ENCODE data around the gene CSMD2.

The CSMD2 gene

GRCh38 chr1:33670567-33670966 lies 494.5 kb downstream of the CSMD2 start:
- Mint-ChIP-seq H3K4me3 (no peak overlapping the region), H3K4me1 (no peaks in the 10 kb centered on the region), H3K27me3 (peaks cover 75% of the 10 kb centered on the region), H3K27ac (ENCODE audit: low read depth) (no peak overlapping the region), H3K9me3 (no peaks in the 10 kb centered on the region), H3K36me3 (ENCODE audit: insufficient read depth) (no peaks in the 10 kb centered on the region)
- no peak for ATAC-seq (replicated peaks; ENCODE audit: extremely low read depth, poor library complexity, severe bottlenecking)
- DNase-seq (ENCODE audit: low spot score in 2 of 2): no peak

DNA sequence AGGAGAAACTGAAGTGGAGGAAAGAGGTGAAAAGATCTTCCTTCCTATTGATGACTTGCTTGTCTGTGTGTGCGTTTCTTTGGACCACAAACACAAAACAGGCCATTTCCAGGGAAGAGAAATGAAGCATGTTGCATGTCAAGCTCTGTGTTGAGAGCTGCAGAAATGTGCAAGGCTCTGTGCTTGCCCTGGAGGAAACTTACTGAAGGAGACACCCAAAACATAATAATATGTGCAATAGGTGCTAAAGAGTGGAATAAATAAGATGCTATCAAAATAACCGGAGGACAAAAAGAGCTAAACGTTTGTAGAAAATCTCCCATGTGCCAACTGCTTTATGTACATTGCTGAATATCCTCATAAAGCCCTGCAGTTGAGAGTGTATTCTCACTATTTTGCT lies 496.3 kb downstream of the CSMD2 start:
- H3K27me3 Mint-ChIP-seq: peaks cover 67% of the 10 kb centered on the region
- H3K27ac Mint-ChIP-seq (ENCODE audit: low read depth): no peak overlapping the region
- H3K4me3 Mint-ChIP-seq: no peak overlapping the region
- no peaks in the 10 kb centered on the region for H3K36me3 Mint-ChIP-seq (ENCODE audit: insufficient read depth)
- no peaks in the 10 kb centered on the region for H3K9me3 Mint-ChIP-seq
- H3K4me1 Mint-ChIP-seq: no peaks in the 10 kb centered on the region
- ATAC-seq (replicated peaks; ENCODE audit: extremely low read depth, poor library complexity, severe bottlenecking) (no peak), DNase-seq (ENCODE audit: low spot score in 2 of 2) (no peak)

- Mint-ChIP-seq H3K36me3 (ENCODE audit: insufficient read depth) (no peaks in the 10 kb centered on the region), H3K9me3 (no peaks in the 10 kb centered on the region), H3K27ac (ENCODE audit: low read depth) (no peak overlapping the region), H3K27me3 (peaks cover 60% of the 10 kb centered on the region), H3K4me1 (no peaks in the 10 kb centered on the region), H3K4me3 (no peak overlapping the region)
- ATAC-seq (replicated peaks; ENCODE audit: extremely low read depth, poor library complexity, severe bottlenecking) (no peak), DNase-seq (ENCODE audit: low spot score in 2 of 2) (no peak)
Measured at GRCh38 chr1:33667386-33668282, 497.4 kb downstream of the CSMD2 start.

DNA sequence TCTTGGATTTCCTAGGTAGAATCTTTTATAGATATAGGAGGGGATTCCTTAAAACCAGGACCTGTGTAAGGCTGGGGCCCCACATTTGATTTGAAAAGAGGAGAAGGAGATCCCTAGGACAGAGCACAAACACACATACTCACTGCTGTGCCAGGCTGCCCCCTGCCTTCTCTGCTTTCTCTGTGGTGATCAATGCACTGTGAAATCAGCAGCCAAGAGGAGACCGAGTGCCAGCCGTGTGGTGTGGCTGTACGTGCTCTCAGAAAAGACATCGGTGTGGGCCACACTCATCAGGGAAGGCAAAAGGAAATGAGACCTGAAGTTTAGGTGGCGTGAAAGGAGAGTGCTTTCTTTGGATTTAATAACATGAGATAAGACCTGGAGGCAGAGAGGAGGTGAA lies 498.4 kb downstream of the CSMD2 start:
- Mint-ChIP-seq H3K4me1 (no peaks in the 10 kb centered on the region), H3K9me3 (no peaks in the 10 kb centered on the region), H3K36me3 (ENCODE audit: insufficient read depth) (no peaks in the 10 kb centered on the region), H3K27ac (ENCODE audit: low read depth) (no peak overlapping the region), H3K27me3 (peaks cover 60% of the 10 kb centered on the region), H3K4me3 (no peak overlapping the region)
- DNase-seq (ENCODE audit: low spot score in 2 of 2): no peak
- no peak for ATAC-seq (replicated peaks; ENCODE audit: extremely low read depth, poor library complexity, severe bottlenecking)

DNA sequence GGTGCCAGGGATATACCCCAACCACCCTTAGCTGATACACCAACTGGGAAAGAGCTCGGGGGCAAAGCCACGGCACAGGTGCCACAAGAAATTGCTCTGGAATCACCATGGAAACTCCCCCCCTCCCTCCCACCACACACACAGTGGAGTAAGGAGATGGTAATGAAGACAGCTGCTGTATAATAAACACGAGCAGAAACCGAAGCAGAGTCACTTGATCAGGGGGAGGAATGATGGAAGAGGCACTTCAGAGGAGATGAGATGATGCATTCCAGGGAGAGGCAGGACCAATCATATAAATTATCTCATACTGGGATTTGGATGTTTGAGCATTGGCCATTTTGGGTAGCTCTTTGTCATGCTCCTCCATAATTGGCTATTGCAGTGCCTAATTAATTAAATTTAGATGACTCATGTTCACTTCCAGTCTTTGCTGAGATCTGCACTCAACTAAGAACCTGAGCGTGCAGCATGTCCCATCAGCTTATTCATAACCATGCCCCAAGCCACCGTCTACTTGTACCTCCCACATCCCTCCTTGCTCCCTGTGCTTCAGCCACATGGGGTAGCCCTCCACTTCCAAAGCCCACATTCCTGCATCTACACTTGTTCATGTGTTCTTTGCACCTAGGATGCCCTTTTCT lies 503.1 kb downstream of the CSMD2 start:
- Mint-ChIP-seq H3K36me3 (ENCODE audit: insufficient read depth) (no peaks in the 10 kb centered on the region), H3K9me3 (no peaks in the 10 kb centered on the region), H3K27me3 (peaks cover 18% of the 10 kb centered on the region), H3K4me1 (no peaks in the 10 kb centered on the region), H3K4me3 (no peak overlapping the region), H3K27ac (ENCODE audit: low read depth) (no peak overlapping the region)
- DNase-seq (ENCODE audit: low spot score in 2 of 2): no peak
- ATAC-seq (replicated peaks; ENCODE audit: extremely low read depth, poor library complexity, severe bottlenecking): no peak

DNA sequence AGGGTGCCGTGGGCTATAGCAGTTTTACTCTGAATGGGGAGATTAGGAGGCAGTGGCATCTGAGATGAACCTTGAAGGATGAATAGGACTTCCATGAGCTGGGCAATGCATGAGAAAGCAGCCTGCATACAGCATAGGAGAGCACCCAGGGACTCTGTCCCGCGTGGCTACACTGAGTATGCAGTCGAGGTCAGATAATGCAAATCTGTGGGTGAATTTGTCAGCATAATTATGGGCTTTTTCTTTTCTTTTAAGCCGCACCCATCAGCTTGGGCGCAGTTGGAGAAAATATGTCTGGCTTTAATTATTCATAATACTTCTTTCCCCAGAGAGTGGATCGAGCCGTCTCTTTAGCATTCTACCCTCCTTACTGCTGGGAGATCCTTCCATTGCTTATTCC lies 504.1 kb downstream of the CSMD2 start:
- DNase-seq (ENCODE audit: low spot score in 2 of 2): no peak
- ATAC-seq (replicated peaks; ENCODE audit: extremely low read depth, poor library complexity, severe bottlenecking): no peak
- Mint-ChIP-seq H3K27me3 (peaks cover 12% of the 10 kb centered on the region), H3K27ac (ENCODE audit: low read depth) (no peak overlapping the region), H3K4me1 (no peaks in the 10 kb centered on the region), H3K36me3 (ENCODE audit: insufficient read depth) (no peaks in the 10 kb centered on the region), H3K9me3 (no peaks in the 10 kb centered on the region), H3K4me3 (no peak overlapping the region)

DNA sequence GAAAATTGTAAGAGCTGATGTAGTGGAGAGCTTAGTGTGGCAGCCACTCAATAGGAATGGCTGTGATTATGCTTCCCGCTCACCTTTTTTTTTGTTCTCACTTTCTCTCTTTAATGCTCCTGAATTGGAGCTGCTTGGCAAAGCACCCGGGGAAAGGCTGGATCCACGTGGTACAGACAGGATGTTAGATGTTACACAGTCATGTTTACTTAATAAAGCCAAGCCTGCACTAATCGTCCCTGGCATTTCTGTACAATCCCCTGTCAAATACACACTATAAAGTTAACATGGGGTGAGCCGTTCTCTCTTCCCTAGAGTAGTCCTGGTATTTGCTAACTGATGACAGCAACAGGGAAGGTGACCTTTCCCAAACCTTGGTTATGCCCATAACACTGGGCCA lies 504.8 kb downstream of the CSMD2 start:
- no peak for DNase-seq (ENCODE audit: low spot score in 2 of 2)
- Mint-ChIP-seq H3K4me3 (no peak overlapping the region), H3K27me3 (peaks cover 10% of the 10 kb centered on the region)

DNA sequence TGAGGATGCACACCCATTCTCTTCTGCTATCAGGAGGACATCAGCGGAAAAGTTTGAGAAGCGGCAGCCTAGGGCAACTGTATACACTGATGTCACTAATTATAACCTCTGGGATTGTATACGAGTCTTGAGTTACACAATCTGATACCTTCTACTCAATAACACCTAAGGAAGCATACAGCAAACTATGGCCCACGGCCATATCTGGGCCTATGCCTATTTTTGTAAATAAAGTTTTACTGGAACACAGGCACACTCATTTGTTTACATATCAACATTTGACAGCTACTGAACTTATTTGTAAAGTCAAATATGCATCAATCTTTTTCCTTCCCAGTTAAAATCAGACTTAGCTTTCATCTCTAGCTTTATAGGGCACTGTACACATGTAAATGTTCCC lies 505.4 kb downstream of the CSMD2 start:
- DNase-seq (ENCODE audit: low spot score in 2 of 2): no peak
- Mint-ChIP-seq H3K4me1 (no peaks in the 10 kb centered on the region), H3K36me3 (ENCODE audit: insufficient read depth) (no peaks in the 10 kb centered on the region)

More for the DNA sequence above, 504.8 kb downstream of the CSMD2 start:
- no peak overlapping the region for H3K27ac Mint-ChIP-seq (ENCODE audit: low read depth)
- no peaks in the 10 kb centered on the region for H3K9me3 Mint-ChIP-seq
- no peaks in the 10 kb centered on the region for H3K36me3 Mint-ChIP-seq (ENCODE audit: insufficient read depth)
- no peaks in the 10 kb centered on the region for H3K4me1 Mint-ChIP-seq
- ATAC-seq (replicated peaks; ENCODE audit: extremely low read depth, poor library complexity, severe bottlenecking): no peak

DNA sequence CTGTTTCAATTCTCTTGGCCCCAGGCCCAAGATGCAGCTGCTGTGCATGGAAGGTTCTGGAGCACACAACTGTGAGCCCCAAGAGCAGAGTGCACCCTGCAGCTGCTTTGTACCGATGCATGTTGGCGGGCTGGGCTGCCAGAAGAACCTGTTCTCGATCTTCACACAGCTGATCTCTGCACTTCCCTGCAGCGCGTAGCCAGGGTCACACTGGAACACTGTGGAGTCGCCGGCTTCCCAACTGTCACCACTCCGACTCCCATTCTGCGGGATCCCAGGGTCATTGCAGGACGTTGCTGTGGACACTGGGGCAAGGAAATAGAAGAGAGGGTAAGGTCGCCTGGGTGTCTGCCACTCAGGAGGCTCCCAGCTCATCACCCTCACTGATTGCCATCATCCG lies 507.2 kb downstream of the CSMD2 start:
- no peaks in the 10 kb centered on the region for H3K4me1 Mint-ChIP-seq
- H3K36me3 Mint-ChIP-seq (ENCODE audit: insufficient read depth): no peaks in the 10 kb centered on the region
- H3K4me3 Mint-ChIP-seq: no peak overlapping the region
- H3K27ac Mint-ChIP-seq (ENCODE audit: low read depth): no peak overlapping the region
- no peaks in the 10 kb centered on the region for H3K9me3 Mint-ChIP-seq
- H3K27me3 Mint-ChIP-seq: peaks cover 9% of the 10 kb centered on the region
- DNase-seq (ENCODE audit: low spot score in 2 of 2) (no peak), ATAC-seq (replicated peaks; ENCODE audit: extremely low read depth, poor library complexity, severe bottlenecking) (no peak)

More for the DNA sequence above, 505.4 kb downstream of the CSMD2 start:
- Mint-ChIP-seq H3K27me3 (peaks cover 9% of the 10 kb centered on the region), H3K27ac (ENCODE audit: low read depth) (no peak overlapping the region), H3K9me3 (no peaks in the 10 kb centered on the region), H3K4me3 (no peak overlapping the region)
- ATAC-seq (replicated peaks; ENCODE audit: extremely low read depth, poor library complexity, severe bottlenecking): no peak

- Mint-ChIP-seq H3K9me3 (no peaks in the 10 kb centered on the region), H3K4me3 (no peak overlapping the region), H3K27ac (ENCODE audit: low read depth) (no peak overlapping the region), H3K4me1 (no peaks in the 10 kb centered on the region), H3K36me3 (ENCODE audit: insufficient read depth) (no peaks in the 10 kb centered on the region), H3K27me3 (peaks cover 9% of the 10 kb centered on the region)
- no peak for ATAC-seq (replicated peaks; ENCODE audit: extremely low read depth, poor library complexity, severe bottlenecking)
- DNase-seq (ENCODE audit: low spot score in 2 of 2): no peak
Measured at GRCh38 chr1:33656467-33657005, 508.5 kb downstream of the CSMD2 start.

- ATAC-seq (replicated peaks; ENCODE audit: extremely low read depth, poor library complexity, severe bottlenecking) (no peak), DNase-seq (ENCODE audit: low spot score in 2 of 2) (no peak)
- no peaks in the 10 kb centered on the region for H3K9me3 Mint-ChIP-seq
- peaks cover 9% of the 10 kb centered on the region for H3K27me3 Mint-ChIP-seq
- no peak overlapping the region for H3K4me3 Mint-ChIP-seq
- H3K36me3 Mint-ChIP-seq (ENCODE audit: insufficient read depth): no peaks in the 10 kb centered on the region
- no peak overlapping the region for H3K27ac Mint-ChIP-seq (ENCODE audit: low read depth)
- H3K4me1 Mint-ChIP-seq: no peaks in the 10 kb centered on the region
Measured at GRCh38 chr1:33655496-33655895, 509.5 kb downstream of the CSMD2 start.

DNA sequence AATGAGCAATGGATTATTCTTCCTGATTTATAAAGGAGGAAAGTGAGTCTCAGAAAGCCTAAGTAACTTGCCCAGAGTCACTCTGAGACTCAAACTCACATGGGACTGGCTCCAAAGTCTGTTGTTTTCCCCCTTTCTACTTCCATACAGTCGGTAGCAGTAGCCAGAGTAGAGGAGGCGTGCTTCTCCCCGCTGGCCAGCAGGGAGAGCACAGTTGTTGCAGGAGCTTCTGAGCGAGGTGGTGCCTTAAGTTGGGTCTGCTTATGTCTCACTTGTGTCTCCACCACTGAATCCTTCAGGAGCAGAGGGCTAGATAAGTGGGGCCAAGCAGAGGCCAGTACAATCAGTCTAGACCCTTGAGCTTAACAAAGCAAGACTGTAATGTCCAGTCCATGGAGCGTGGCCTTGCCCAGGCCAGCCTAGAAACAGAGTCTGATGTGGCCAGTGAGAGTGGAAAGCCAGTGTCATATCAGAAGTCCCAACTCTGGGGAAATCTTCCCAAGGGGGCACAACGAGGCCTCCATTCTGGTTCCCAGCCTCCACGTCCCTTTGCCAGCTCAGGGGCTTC lies 510.7 kb downstream of the CSMD2 start:
- Mint-ChIP-seq H3K27ac (ENCODE audit: low read depth) (no peak overlapping the region), H3K9me3 (no peaks in the 10 kb centered on the region), H3K4me3 (no peak overlapping the region), H3K36me3 (ENCODE audit: insufficient read depth) (no peaks in the 10 kb centered on the region), H3K27me3 (peaks cover 9% of the 10 kb centered on the region), H3K4me1 (no peaks in the 10 kb centered on the region)
- DNase-seq (ENCODE audit: low spot score in 2 of 2) (no peak), ATAC-seq (replicated peaks; ENCODE audit: extremely low read depth, poor library complexity, severe bottlenecking) (no peak)

DNA sequence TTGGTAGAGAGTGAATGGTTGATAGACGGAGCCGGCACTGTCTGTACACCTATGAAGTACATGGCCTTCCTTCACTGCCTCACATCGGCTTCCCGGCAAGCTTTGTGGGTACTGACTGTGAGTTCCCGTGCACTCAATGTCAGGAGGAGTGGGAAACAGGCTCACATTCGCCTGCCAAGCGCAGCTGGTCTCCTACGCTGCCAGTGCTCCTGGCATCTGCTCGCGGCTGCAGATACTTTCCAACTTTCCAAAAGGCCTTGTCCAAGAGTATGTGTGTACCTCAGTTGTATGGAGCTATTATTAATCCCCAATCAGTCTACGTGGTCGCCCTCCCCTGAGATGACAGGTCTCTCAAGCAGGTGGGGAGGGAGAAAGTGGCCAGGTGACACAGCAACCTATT lies 511.8 kb downstream of the CSMD2 start:
- H3K27ac Mint-ChIP-seq (ENCODE audit: low read depth): no peak overlapping the region
- no peak overlapping the region for H3K4me3 Mint-ChIP-seq
- ATAC-seq (replicated peaks; ENCODE audit: extremely low read depth, poor library complexity, severe bottlenecking) (no peak), DNase-seq (ENCODE audit: low spot score in 2 of 2) (no peak)
- no peaks in the 10 kb centered on the region for H3K4me1 Mint-ChIP-seq
- peaks cover 9% of the 10 kb centered on the region for H3K27me3 Mint-ChIP-seq
- no peaks in the 10 kb centered on the region for H3K36me3 Mint-ChIP-seq (ENCODE audit: insufficient read depth)
- no peaks in the 10 kb centered on the region for H3K9me3 Mint-ChIP-seq
